Measurements from ENCODE around the gene SLCO3A1.

Gene SLCO3A1

DNA sequence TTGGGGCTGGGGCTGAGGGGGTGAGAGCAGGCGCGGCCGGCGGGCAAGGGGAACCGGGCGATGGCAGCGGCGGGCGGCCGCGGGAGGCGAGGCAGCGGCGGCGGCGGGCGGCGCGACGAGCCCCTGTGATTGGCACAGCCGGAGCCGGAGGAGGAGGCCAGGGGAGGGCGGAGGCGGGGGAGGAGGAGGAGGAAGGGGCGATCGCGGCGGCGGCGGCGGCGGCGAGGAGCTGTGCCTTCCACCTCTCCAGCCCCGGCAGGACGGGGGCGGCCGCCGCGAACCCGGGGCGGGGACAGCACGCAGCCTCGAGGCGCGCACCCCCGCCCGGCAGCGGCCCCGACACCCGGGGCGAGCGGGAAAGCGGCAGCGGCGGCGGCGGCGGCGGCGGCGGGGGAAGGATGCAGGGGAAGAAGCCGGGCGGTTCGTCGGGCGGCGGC, at the start of gene SLCO3A1:
TSS of gene SLCO3A1 (plus strand) at position 198 of the 437 bp plus-strand sequence.
- peak within 1 kb of the TSS; percentile 54 for H3K4me3 ChIP-seq (ENCODE audit: low read depth, low read length)

DNA sequence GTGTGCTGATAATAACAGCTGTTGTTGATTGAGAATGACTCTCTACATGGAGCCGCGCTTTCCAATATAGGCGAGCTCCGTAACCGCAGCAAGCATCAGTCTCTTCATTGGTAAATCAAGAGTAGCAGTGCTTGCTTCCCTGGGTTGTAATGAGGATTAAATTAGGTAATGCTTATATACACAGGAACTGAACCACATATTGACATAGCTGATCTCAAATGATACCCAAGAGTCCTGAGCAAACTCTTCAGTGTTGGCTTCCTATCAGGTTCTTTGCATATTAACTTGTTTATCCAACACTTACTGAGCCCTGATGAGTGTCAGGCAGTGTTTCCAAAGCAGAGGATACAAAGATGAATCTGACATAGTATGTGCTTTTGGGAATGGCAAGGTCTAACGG, 46.4 kb upstream of the SLCO3A1 start:
- no peak overlapping the region for H3K4me3 ChIP-seq (ENCODE audit: low read depth, low read length)

DNA sequence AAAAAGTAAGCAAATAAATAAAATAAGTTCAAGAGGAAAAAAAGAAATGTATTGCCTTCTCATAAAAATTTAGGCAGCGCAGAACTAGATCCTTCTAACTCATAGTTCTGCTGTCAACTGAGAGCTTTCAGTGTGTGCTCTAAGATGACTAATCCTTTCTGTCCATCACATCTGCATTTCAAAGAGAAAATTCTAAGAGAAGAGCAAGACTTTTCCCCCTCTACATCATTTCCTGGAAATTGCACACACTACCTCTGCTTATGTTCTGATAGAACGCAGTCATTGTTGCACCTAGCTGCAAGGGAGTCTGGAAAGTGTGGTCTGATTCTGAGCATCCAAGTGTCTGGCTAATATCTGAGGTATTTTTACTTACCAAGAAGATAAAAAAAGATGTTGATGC, 39.6 kb upstream of the SLCO3A1 start:
- H3K4me3 ChIP-seq (ENCODE audit: low read depth, low read length), result no peak overlapping the region

DNA sequence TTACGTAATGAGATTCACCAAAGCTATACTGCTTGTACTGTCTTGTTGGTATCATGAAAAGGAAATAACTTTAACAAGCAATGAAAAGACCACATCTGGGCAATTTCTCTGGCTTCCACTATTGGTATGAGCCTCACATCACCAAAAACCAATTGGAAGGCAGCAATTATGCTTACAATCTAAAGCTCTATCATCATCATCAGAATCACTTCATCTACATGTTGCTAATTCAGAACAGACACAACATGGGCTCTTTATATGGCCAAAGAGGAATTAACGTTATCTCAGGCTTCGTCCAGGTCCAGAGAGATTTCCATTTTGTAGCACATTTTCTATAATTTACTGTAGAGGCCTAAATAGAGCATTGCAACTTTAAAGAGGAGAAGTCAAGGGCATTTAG, 36.6 kb upstream of the SLCO3A1 start:
- no peak overlapping the region for H3K4me3 ChIP-seq (ENCODE audit: low read depth, low read length)

DNA sequence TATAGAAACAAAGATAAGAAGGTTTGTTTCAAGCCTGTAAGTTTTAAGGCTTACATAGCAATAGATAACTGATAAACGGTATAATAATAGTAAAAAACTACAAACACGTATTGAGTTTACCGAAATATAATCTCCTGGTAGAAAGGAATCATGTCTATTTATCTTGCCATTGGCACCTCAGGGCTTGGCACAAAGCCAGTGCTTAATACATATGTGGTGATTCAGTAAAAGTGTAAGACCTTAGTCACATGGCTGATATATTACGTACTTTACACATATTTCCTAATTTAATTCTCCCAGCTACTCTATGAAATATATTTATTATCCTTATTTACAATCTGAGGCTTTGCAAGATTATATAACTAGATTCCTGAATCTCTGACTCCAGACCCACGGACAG, 32.0 kb upstream of the SLCO3A1 start:
- H3K4me3 ChIP-seq (ENCODE audit: low read depth, low read length), result no peak overlapping the region

DNA sequence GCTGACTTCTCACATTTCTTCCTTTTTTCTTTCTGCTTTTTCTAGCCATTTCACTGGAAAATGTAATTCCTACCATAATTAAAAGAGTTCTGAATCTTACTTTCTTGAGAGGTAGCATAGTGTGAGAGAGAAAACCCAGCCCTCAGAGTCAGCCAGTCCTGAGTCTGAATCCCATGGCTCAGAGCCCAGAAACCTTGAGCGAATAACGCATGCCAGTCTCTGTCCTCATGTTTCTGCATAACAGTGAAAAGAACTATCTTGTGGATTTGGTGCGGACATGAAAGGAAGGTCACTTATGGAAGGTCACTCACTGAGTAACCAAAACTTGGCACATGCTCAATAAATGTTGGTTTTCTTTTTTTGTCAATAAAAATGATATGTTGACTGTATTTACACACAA, 29.3 kb upstream of the SLCO3A1 start:
- H3K4me3 ChIP-seq (ENCODE audit: low read depth, low read length), result no peak overlapping the region

DNA sequence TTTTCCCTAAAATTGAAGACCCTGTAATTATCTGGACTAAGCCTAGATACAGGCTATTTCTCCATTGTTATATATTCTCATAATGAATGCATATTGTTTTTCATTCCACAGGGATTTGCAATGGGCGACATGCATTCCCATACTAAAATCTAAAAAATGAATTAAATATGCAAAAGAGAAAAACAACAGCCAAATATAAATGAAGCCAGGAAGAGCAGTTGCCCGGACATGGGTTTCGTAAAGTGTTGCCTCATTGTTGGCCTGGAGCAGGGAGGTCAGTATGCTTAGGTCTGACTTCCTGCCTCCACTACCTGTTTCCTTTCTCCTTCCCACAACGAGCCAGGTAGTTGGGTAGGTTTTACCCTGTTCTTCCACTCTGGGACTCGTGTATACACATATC, 27.1 kb upstream of the SLCO3A1 start:
- no peak overlapping the region for H3K4me3 ChIP-seq (ENCODE audit: low read depth, low read length)

DNA sequence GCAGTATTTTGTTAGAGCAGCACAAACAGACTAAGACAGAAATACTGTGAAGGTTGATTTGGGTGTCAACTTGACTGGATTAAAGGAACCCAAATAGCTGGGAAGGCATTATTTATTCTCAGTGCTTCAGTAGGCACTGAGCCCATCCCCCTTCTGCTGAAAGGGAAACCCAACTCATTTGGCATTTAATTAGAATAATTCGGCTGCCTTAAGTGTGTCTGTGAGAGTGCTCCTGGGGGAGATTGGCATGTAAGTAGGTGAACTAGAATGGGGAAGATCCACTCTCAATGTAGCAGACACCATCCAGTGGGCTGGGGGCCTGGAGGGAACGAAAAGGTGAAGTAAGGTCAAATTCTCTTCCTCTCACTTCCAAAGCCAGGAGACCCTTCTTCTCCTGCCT, 20.5 kb upstream of the SLCO3A1 start:
- no peak overlapping the region for H3K4me3 ChIP-seq (ENCODE audit: low read depth, low read length)

DNA sequence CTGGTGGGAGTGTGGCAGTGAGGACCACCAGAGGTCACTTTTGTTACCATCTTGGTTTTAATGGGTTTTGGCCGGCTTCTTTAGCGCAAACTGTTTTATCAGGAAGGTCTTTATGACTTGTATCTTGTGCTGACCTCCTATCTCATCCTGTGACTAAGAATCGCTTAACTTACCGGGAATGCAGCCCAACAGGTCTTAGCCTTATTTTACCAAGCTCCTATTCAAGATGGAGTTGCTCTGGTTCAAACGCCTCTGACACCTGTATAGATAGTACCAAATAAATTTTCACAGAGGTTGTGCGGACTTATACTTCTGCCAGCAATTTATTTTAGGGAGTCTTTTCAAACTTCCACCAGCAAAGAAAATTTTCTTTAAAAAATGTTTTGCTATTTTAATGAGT, 13.6 kb upstream of the SLCO3A1 start:
- no peak overlapping the region for H3K4me3 ChIP-seq (ENCODE audit: low read depth, low read length)

DNA sequence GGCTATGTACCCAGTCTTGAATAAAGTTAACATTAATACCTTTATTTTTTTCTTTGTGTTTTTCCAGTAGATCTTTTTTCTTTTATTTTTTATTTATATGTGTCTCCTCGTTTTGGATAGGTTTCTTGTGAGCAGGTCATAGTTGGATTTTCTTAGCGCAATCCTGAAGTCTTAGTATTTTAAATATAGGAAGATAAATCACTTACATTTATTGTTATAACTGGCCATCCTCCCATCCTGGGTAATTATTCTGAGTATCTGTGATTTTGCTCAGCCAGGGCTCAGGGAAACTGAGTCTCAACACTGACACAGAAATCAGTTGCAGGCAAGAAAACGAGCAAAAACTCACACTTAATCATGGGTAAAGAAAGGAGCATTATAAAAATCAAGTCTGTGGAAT, 11.6 kb upstream of the SLCO3A1 start:
- no peak overlapping the region for H3K4me3 ChIP-seq (ENCODE audit: low read depth, low read length)

DNA sequence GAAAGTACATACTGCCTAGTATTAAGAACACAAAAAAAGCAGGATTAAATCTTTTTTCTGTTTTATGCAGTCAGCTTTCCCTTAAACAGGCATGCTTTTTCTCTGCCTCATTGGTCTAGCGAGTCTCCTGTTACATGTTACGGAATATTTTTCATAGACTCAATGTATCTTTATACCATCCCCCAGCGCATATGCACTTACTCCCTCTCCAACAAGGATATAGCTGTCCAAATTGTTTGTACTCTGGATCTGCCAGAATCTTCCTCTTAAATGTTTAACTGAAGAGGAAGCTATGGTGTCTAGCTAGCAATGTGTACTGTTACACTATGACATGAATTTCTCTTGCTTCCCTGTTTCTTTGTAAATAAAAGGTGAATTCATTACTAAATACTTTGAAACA, 9.2 kb upstream of the SLCO3A1 start:
- no peak overlapping the region for H3K4me3 ChIP-seq (ENCODE audit: low read depth, low read length)

DNA sequence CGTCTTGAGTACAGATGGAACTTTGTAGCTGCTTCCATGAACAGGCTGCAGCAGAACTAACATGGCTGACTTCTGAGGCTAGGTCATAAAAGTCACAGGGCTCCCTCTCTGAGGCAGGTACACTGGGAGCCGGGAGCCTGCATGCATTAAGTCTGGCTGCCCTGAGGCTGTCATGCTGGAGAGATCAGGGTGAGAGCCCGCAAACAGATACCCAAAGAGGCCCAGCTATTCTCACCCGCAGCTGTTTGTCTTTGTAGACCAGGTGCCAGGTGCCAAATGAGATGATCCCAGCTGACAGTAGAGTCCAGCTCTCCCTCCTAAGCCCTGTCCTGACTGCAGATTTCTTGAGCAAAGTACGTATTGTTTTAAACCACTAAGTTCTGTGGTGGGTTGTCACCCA, 8.6 kb upstream of the SLCO3A1 start:
- H3K4me3 ChIP-seq (ENCODE audit: low read depth, low read length), result no peak overlapping the region

DNA sequence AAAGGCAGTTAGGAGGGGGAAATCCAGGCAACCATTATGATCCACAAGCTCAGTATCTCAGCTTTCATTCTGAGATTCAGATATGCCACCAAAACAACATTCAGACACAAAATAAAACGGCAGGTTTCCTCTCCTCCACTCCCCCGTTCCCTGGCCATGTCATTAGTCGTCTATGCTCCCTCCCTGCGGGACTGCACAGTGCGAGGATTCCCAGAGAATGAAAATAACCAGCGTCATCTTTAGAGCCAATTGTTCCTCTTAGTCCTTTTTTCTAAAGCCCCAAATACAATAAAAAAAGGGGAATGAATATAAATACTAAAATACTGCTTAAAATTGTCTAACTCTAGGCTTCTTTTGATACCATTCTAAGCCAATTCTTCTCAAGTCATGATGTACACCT, 7.8 kb upstream of the SLCO3A1 start:
- no peak overlapping the region for H3K4me3 ChIP-seq (ENCODE audit: low read depth, low read length)

DNA sequence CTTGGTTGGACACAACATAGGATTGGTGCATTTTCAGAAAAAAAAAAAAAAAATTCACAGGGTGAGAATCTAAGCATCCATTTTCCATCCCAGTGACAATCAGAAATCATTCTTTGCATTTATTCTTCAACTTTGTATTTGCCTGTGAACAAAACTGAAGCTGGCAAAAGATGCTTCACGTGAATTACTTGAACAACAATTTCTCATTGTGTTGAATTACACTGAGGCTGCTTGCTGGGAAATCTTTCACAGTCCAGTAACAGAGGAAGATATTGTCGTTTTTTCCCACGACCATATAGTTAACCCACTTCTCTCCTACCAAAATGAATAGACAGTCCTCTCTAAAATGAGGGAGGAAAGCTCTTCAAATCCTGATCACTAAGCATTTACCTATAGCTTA, 4.3 kb upstream of the SLCO3A1 start:
- H3K4me3 ChIP-seq (ENCODE audit: low read depth, low read length), result no peak overlapping the region

DNA sequence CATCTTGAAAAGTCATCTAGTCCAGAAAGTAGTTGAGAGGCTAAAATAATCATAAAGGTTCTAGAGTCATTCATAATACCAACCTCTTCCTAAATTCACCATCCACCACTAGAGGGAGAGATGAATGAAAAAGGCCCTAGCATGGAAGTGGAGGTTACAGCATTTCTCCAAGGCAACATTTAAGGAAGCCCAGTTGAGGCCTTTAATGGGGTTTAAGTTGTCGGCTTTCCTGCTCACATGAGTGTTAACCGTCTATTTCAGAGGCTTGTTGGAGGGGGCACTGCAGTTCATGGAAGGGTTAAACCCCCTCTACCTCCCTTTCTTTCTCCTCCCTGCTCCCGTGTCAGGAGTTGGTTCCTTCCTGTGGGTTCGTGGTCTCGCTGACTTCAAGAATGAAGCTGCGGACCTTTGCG, 3.8 kb upstream of the SLCO3A1 start:
- H3K4me3 ChIP-seq (ENCODE audit: low read depth, low read length), result no peak overlapping the region

DNA sequence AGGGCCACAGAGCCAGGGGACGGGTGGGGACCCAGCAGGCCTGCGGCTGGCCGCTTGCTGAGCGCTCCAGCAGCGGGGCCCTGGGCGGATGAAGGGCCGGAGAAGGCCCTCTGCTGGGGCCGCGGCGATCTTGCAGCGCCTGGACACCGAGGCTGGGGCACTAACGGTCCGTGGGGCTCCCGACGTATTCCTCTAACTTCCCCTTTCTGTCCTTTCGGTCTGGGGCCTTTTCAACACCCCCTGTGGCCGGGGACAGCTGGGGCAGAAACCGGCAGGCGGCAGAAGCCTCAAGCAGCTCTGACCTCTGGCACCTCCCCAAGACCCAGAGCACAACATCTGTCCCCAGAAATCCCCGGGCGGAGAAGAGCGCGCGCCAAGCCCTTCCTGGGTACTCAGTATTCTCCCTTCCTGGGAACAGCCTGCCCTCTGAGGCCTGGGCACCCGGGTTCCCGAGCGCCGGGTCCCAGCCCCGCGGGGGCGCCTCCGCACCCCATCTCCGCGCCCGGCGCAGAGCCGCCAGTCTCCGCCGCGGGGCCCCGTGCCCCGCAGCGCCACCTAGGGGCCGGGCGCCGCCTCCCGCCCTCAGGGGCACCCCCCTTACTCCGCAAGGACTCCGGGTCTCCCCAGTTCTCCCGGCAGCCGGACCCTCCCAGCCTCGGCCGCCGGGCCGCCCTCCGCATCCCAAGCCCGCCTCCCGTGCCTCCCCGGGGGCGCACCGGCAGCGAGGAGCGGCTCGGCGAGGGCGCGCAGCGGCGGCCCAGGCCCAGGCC, 582 bp upstream of the SLCO3A1 start:
- peak overlapping the region; percentile 51 for H3K4me3 ChIP-seq (ENCODE audit: low read depth, low read length)

DNA sequence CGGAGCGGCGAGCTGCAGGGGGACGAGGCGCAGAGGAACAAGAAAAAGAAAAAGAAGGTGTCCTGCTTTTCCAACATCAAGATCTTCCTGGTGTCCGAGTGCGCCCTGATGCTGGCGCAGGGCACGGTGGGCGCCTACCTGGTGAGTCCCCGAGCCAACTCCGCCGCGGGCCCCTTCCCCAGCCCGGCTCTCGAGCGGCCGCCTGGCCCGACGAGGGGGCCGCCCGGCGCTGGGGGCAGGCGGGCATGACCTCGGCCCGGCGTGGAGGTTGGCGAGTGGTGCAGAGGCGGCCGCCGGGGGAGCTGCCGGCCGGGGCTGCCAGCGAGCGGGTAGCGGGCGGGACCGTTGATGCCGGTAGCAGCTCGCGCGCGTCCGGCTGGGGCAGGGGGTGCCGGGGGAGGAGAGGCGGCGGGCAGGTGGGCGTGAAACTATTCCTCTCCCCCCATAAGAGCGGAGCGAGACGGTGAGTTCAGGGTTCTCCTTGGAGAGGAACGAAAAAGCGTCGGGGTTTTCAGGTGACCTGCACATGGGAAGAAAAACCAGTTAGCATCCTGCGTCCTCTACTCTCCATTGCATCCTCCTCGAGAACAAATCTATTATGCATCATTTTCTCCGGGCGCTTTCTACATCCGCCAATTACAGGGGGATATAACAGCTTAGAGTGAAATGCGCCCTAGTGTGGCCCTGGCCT, 585 bp downstream of the SLCO3A1 start:
- peak overlapping the region; percentile 54 for H3K4me3 ChIP-seq (ENCODE audit: low read depth, low read length)

DNA sequence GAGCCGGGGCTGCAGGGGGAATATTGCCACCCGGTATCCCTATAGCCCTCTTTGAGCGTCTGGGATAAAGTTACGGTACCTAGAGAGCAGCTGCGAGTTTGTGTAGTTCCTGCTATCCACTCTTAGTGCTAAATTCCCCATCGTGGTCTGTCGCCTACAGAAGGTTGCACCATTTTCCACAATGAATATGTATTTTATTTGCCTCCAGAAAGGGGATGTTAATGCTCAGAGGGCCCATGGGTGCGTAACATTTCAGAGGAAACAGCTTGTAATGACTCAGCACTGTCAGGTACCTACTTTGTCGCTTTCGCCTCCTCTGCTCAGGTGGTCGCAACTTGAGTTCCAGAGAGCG, 1.1 kb downstream of the SLCO3A1 start:
- H3K4me3 ChIP-seq (ENCODE audit: low read depth, low read length), result peak overlapping the region; percentile 41

DNA sequence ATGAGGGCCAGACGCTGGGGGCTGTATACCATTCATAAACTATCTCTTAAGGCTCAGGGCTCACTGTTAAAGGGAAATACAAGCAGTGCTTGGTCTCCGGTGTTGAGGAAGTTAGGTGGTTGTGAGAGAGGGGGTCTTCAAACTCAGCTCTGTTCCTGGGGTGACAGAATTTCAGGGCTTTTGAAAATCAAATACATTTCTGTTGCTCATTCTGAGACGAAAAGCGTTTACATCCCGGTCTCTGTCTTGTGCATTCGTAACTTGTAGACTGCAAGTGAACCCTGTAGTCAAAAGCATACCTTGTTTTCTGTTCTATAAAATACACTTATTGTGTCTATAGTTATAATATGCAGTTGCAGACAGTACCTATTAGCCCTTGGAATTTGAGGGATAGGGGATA, 1.7 kb downstream of the SLCO3A1 start:
- H3K4me3 ChIP-seq (ENCODE audit: low read depth, low read length), result no peak overlapping the region

DNA sequence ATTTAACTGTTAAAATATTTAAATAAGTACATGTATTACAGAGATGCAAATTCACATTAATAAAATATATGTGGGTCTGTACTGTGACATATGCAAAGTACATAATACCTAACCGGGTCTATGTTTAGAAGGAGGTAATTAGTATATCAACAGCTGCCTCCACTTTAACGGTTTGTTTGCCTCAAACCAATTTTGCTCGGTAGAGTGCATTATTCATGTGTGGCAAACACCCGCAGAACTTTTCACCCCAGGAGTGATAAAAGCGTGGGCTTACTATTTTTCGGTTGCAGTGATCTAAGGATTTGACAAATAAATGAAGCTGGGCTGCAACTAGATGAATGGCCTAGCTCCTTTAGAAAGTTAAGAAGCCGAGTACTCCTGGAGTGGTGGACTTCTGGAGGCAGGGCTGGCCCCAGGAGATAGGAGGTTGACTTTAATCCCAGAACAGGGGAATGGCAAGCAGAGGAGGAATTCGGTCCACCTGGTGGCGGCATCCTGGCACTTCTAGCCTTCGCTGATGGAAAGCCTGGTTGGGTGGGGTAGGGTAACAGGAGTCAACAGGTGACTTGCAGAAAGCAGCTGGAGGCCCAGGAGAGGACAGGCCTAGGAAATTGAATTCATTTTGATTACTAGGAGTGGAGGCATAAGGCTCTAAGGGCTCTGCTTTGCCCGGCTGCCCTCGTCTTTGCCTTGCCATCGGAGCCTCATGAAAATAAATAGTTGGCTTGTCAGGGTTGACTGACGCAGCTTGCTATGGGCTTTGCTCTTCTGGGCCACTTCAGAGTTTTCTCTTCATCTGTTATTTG, 2.4 kb downstream of the SLCO3A1 start:
- H3K4me3 ChIP-seq (ENCODE audit: low read depth, low read length), result no peak overlapping the region

DNA sequence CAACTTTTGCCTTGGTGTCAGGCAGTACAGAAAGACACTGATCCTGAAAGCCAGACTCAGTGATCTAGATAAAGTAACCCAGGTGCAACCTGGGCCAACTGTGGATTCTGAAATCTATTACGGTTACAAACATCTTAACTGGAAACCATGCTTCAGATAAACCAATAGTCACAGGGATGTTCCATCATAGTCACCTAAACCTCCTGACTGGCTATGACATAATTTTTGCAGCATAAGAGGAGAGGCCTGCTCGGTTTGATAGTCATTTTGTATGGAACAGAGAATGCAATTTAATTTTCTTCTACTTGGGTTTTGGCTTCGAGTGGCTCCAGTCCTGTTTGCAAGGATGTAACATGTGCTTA, 3.7 kb downstream of the SLCO3A1 start:
- H3K4me3 ChIP-seq (ENCODE audit: low read depth, low read length), result no peak overlapping the region

DNA sequence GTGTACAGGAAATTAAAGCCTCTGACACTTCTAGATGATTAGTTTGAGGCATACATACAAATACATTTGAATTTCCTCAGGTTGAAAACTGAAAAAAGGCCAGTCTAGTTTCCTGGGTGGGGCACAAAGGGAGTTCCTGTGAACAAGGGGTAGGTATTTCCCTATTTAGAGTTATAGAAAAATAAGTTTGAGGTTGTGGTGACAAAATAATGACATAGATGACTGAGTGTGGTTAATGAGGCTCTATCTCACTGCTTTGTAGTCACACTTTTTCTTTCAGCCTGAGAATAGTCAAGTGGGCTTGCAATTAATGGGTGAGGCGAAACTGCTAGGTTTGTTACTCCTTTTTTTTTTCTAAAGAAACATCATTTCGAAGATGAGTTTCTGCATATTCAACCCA, 4.3 kb downstream of the SLCO3A1 start:
- no peak overlapping the region for H3K4me3 ChIP-seq (ENCODE audit: low read depth, low read length)
